ENCODE results near the gene DNAI1. TPM values are rescaled to one million over a fixed set of nuclear protein-coding genes. Genes with fewer than 3 reads are reported as not detected.

Gene DNAI1
- total RNA-seq, 2 donors from 2014 or later: not detected

- ATAC-seq (ENCODE audit: insufficient number of reproducible peaks, low FRiP score, low read depth) (no peak), DNase-seq (ENCODE audit: low spot score) (no peak)
- no peak for TF ChIP-seq CTCF (IDR thresholded peaks at IDR 0.05)
- Histone ChIP-seq H3K36me3 (no peaks in the 10 kb centered on the region), H3K27ac (no peak overlapping the region), H3K4me3 (no peak overlapping the region), H3K9me3 (no peaks in the 10 kb centered on the region), H3K27me3 (replicated peaks; ENCODE audit: insufficient read depth) (no peaks in the 10 kb centered on the region), H3K4me1 (ENCODE audit: control insufficient read depth in 1 of 2, low read depth in 2 of 2) (peaks cover 0 to 18% of the 10 kb centered on the region in 2 donors)
Measured at GRCh38 chr9:34559624-34560455, 101.2 kb downstream of the DNAI1 start.

GRCh38 chr9:34560599-34561214 lies 102.1 kb downstream of the DNAI1 start:
- ATAC-seq (ENCODE audit: insufficient number of reproducible peaks, low FRiP score, low read depth) (no peak), DNase-seq (ENCODE audit: low spot score) (no peak)
- TF ChIP-seq CTCF (IDR thresholded peaks at IDR 0.05): no peak
- H3K4me1 ChIP-seq (ENCODE audit: control insufficient read depth in 1 of 2, low read depth in 2 of 2): peaks cover 0 to 18% of the 10 kb centered on the region in 2 donors
- H3K4me3 ChIP-seq: no peak overlapping the region
- no peaks in the 10 kb centered on the region for H3K9me3 ChIP-seq
- no peaks in the 10 kb centered on the region for H3K27me3 ChIP-seq (replicated peaks; ENCODE audit: insufficient read depth)
- H3K36me3 ChIP-seq: no peaks in the 10 kb centered on the region
- H3K27ac ChIP-seq: no peak overlapping the region

- H3K27me3 ChIP-seq (replicated peaks; ENCODE audit: insufficient read depth): peaks cover 6% of the 10 kb centered on the region
- peaks cover 0 to 18% of the 10 kb centered on the region in 2 donors for H3K4me1 ChIP-seq (ENCODE audit: control insufficient read depth in 1 of 2, low read depth in 2 of 2)
- DNase-seq (ENCODE audit: low spot score): no peak
Measured at GRCh38 chr9:34562135-34562745, 103.6 kb downstream of the DNAI1 start.

GRCh38 chr9:34563262-34563661 lies 104.7 kb downstream of the DNAI1 start:
- Histone ChIP-seq H3K27me3 (replicated peaks; ENCODE audit: insufficient read depth) (peaks cover 6% of the 10 kb centered on the region), H3K9me3 (no peaks in the 10 kb centered on the region), H3K4me1 (ENCODE audit: control insufficient read depth in 1 of 2, low read depth in 2 of 2) (peaks cover 0 to 18% of the 10 kb centered on the region in 2 donors), H3K36me3 (no peaks in the 10 kb centered on the region), H3K27ac (no peak overlapping the region), H3K4me3 (no peak overlapping the region)
- no peak for TF ChIP-seq CTCF (IDR thresholded peaks at IDR 0.05)
- no peak for ATAC-seq (ENCODE audit: insufficient number of reproducible peaks, low FRiP score, low read depth)
- DNase-seq (ENCODE audit: low spot score): no peak

More at GRCh38 chr9:34562135-34562745, 103.6 kb downstream of the DNAI1 start:
- no peak overlapping the region for H3K4me3 ChIP-seq
- no peaks in the 10 kb centered on the region for H3K9me3 ChIP-seq
- H3K36me3 ChIP-seq: no peaks in the 10 kb centered on the region
- H3K27ac ChIP-seq: no peak overlapping the region
- TF ChIP-seq CTCF (IDR thresholded peaks at IDR 0.05): peak; percentile 31
- no peak for ATAC-seq (ENCODE audit: insufficient number of reproducible peaks, low FRiP score, low read depth)

GRCh38 chr9:34564617-34565016 lies 106.0 kb downstream of the DNAI1 start:
- no peak for TF ChIP-seq CTCF (IDR thresholded peaks at IDR 0.05)
- no peaks in the 10 kb centered on the region for H3K9me3 ChIP-seq
- H3K27me3 ChIP-seq (replicated peaks; ENCODE audit: insufficient read depth): peaks cover 6% of the 10 kb centered on the region
- no peak overlapping the region for H3K4me3 ChIP-seq
- peaks cover 0 to 13% of the 10 kb centered on the region in 2 donors for H3K4me1 ChIP-seq (ENCODE audit: control insufficient read depth in 1 of 2, low read depth in 2 of 2)
- H3K36me3 ChIP-seq: no peaks in the 10 kb centered on the region
- H3K27ac ChIP-seq: no peak overlapping the region
- no peak for DNase-seq (ENCODE audit: low spot score)
- no peak for ATAC-seq (ENCODE audit: insufficient number of reproducible peaks, low FRiP score, low read depth)
